ENCODE data around the gene IFI27L2.
A peak's percentile ranks its signal among the peaks of the same experiment; 100 is the strongest.

IFI27L2 gene

GRCh38 chr14:94129111-94129757, at the start of gene IFI27L2:
Gene IFI27L2, minus strand, starts transcription at chr14:94129604. Its CDS starts 40 bp downstream, at chr14:94129564.
- peak; percentile 60 to 89 (median 77) for DNase-seq
- intact Hi-C loops (cut with DNase I): no loop called here

- intact Hi-C loops (cut with DNase I): no loop called here
- no peak for DNase-seq
Observed at GRCh38 chr14:94177806-94178205, 48.4 kb upstream of the IFI27L2 start.

- intact Hi-C loops (cut with DNase I): no loop called here
Observed at GRCh38 chr14:94176808-94177207, 47.4 kb upstream of the IFI27L2 start.

DNA sequence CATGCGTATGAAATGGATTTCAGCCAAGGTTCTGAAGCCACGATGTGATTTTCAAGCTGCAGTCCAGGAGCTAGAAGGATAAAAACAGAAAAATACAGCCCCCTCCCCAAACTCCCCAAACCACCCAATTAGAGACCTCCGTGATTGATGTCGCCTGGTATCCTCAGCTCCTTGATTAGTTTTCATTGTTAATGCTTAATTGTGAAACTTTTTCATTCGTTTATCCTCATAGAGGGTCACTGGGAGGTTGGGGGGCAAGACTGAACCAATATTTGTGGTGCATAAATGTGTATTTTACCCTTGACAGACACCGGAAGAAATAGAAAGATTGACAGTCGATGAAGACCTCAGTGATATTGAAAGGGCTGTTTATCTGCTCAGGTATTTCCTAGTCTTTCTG, 46.3 kb upstream of the IFI27L2 start:
- DNase-seq: no peak
- intact Hi-C loops (cut with DNase I): no loop called here

More at GRCh38 chr14:94176808-94177207, 47.4 kb upstream of the IFI27L2 start:
- no peak for DNase-seq

DNA sequence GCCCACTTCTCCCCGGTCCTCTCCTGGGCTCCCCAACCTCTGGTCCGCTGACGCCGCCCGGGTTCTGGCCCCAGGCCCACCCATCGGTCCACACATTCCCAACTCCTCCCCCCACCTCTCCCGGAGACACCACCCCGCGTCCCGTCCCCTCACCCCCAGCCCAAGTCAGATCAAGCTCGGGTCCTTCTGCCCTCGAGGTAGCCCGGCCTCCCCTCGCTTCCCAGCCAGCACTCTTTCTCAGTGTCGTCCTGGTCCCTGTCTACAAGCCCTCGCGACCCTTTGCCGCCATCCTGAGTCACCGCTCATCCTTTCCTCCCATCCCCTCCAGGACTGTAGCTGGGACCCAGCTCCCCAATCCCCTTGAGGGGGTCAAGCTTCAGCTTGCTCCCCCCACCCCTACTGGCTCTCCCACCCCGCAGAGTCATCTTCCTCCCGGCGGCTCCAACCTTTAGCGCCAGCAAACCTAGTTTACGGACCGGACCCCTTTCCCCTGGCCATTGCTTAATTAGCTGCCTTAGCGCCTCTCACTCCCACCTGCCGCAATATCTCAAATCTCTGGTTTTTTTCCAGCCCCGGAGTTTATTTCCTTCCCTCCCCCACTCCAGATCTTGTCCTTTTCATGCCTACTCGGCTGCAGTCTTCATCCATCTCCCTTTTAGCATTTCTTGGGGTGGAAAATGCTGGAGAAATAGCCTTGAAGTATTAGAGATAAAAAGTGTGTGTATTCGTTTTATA, 45.8 kb upstream of the IFI27L2 start:
- DNase-seq: peak in 28 of 42 donors; percentile 18 to 59 (median 31)
- intact Hi-C loops (cut with DNase I): no loop called here

GRCh38 chr14:94174604-94175010, 45.2 kb upstream of the IFI27L2 start:
- peak in 2 of 42 donors; percentile 19 to 33 for DNase-seq
- intact Hi-C loops (cut with DNase I): loop anchor here (5.0 kb wide), 2 partner anchors 37 to 92 kb away; partner anchors contain the start of genes DDX24 and IFI27L1

DNA sequence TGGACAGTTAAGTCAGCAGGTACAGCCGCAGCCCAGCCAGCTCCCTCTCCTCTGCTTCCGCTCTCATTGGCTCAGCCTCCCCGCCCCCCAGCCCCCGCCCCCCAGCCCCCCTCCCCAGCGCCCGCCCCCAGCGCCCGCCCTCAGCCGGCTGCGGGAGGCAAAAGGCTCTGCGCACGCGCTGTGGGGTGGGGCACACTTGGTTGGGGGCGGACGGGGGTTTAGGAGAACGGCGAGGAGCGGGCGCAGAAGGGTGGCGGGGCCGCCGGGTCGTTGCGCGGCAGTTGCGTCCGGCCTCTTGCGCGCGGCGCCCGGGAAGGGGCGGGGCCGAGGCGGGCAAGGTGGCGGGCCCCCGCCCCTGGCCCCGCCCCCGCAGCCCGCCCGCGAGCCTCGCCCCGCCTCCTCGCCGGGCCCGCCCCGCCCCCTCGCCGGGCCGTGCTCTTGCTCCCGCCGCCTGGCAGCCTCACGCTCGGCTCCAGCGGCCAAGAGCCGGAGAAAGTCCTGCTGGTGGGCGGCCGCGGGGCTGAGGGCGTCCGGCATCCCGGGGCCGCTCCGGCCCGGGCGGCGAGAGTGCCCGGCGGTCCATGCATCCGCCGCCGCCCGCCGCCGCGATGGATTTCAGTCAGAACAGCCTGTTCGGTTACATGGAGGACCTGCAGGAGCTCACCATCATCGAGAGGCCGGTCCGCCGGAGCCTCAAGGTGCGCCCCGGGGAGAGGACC, 44.6 kb upstream of the IFI27L2 start, which contains the start of gene PPP4R4:
TSS of gene PPP4R4 (plus strand) at position 438 of the 719 bp plus-strand sequence. CDS start at position 582, 144 bp downstream.
- DNase-seq: peak; percentile 54 to 94 (median 87)
- intact Hi-C loops (cut with DNase I): loop anchor here (5.0 kb wide), 2 partner anchors 37 to 92 kb away; partner anchors contain the start of genes DDX24 and IFI27L1

DNA sequence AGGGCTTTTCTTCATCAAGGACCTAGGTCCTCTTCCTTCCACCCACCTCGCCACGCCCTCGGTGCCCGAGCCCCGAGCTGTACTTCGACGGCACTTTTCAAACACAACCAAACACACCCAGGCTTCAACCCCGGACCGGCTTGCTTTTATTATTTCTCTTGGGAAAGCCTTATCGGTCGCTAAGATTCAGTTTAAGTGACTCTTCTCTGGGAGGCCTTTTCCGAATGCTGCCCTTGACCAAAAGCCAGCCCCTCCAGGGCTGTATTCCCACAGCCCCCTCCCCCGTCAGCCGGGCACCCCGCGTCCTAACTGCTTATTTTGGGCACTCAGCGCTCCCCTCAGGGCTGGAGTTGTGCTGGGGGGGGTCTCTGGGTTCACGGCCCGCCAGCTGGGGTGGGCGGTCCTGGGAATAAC, 44.1 kb upstream of the IFI27L2 start:
- intact Hi-C loops (cut with DNase I): loop anchor here (5.0 kb wide), 2 partner anchors 36 to 91 kb away; partner anchors contain the start of genes DDX24 and IFI27L1
- DNase-seq: peak in 14 of 42 donors; percentile 7 to 58 (median 28)

GRCh38 chr14:94172545-94172944, 43.1 kb upstream of the IFI27L2 start:
- DNase-seq: no peak
- intact Hi-C loops (cut with DNase I): loop anchor here (5.0 kb wide), 2 partner anchors 35 to 90 kb away; partner anchors contain the start of genes DDX24 and IFI27L1

DNA sequence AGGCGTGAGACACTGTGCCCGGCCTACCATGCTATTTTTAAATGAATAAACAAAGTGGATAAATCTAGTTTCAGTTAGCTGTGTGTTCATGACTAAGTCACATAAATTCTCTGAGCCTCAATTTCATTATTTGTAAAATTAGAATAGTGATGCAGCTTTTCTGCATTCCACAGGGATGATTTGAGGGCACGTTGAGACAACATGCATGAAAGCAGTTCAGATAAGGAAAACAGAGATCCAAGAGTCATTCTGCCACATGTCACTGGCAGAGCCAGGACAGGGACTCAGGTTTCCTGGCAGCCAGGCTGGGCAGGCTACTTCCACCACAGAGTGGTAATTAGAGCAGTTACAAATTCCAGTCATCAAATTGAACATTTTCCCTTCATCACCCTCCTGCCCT, 41.8 kb upstream of the IFI27L2 start:
- intact Hi-C loops (cut with DNase I): loop anchor here (5.0 kb wide), 2 partner anchors 34 to 89 kb away; partner anchors contain the start of genes DDX24 and IFI27L1
- DNase-seq: no peak

- intact Hi-C loops (cut with DNase I): loop anchor here (5.0 kb wide), 2 partner anchors 33 to 88 kb away; partner anchors contain the start of genes DDX24 and IFI27L1
Observed at GRCh38 chr14:94170136-94170535, 40.7 kb upstream of the IFI27L2 start.

GRCh38 chr14:94165744-94166143, 36.3 kb upstream of the IFI27L2 start:
- DNase-seq: no peak
- intact Hi-C loops (cut with DNase I): no loop called here

More at GRCh38 chr14:94170136-94170535, 40.7 kb upstream of the IFI27L2 start:
- DNase-seq: no peak

GRCh38 chr14:94164685-94165431, 35.5 kb upstream of the IFI27L2 start:
- intact Hi-C loops (cut with DNase I): no loop called here
- DNase-seq: peak; percentile 62 to 97 (median 86)

- intact Hi-C loops (cut with DNase I): no loop called here
- DNase-seq: peak in 16 of 42 donors; percentile 14 to 59 (median 32)
Observed at GRCh38 chr14:94163796-94164195, 34.4 kb upstream of the IFI27L2 start.

- intact Hi-C loops (cut with DNase I): no loop called here
- no peak for DNase-seq
Observed at GRCh38 chr14:94162466-94162865, 33.1 kb upstream of the IFI27L2 start.

GRCh38 chr14:94161981-94162380, 32.6 kb upstream of the IFI27L2 start:
- no peak for DNase-seq
- intact Hi-C loops (cut with DNase I): no loop called here

GRCh38 chr14:94161058-94161457, 31.7 kb upstream of the IFI27L2 start:
- intact Hi-C loops (cut with DNase I): no loop called here

GRCh38 chr14:94158239-94158883, 29.0 kb upstream of the IFI27L2 start:
- intact Hi-C loops (cut with DNase I): no loop called here
- DNase-seq: no peak

More at GRCh38 chr14:94161058-94161457, 31.7 kb upstream of the IFI27L2 start:
- no peak for DNase-seq

All from head of caudate nucleus (tissue), 42 donors.